Measurements from ENCODE around the gene MCF2L.

GRCh38 chr13:113114511-113115362, 145.7 kb downstream of the MCF2L start:
- TF ChIP-seq CTCF (IDR thresholded peaks at IDR 0.05; ENCODE audit: low read depth, low read length) (no peak), EZH2phosphoT487 (IDR thresholded peaks at IDR 0.05; ENCODE audit: low read depth) (no peak)

Data from OCI-LY3 (cell line).